GM10248 (cell line): ENCODE measurements around the gene SEMA3F.

Source experiments
- CTCF ChIA-PET: fragments of 300-600 bp; sonication (Branson Sonifier 250); formaldehyde crosslinking; extraction: SDS; loops from one replicate; lab custom pipeline; 2021; ENCODE audit warnings: antibody characterized with exemption; lab: Yijun Ruan, JAX
- POLR2A ChIA-PET: fragments of 350-650 bp; sonication (Branson Sonifier 250); formaldehyde crosslinking; extraction: SDS; loops from one replicate; lab custom pipeline; 2020; ENCODE audit warnings: antibody characterized with exemption; lab: Yijun Ruan, JAX
- DNase-seq: peaks from one replicate; pipeline ENCODE4 v3.0.0; 2012; ENCODE audit errors: extremely low spot score
- CTCF ChIP-seq: IDR thresholded peaks from 2 replicates; pipeline ENCODE4 v1.5.1; 2012; ENCODE audit warnings: mild to moderate bottlenecking, low read depth; ENCODE audit errors: extremely low read depth, missing control alignments, control extremely low read depth

SEMA3F gene

GRCh38 chr3:50150863-50151686 is 4.0 kb upstream of the SEMA3F start:
- TF ChIP-seq CTCF, result no peak
- ChIA-PET CTCF (interaction anchor here (0.8 to 1.2 kb wide), 2 partner anchors 8 to 29 kb away, joined by 3 to 4 read pairs; no protein-coding TSS in a partner anchor), POLR2A (no interaction called here)
- no peak for DNase-seq

GRCh38 chr3:50151728-50152127 is 3.4 kb upstream of the SEMA3F start:
- CTCF ChIA-PET, result interaction anchor here (0.8 to 1.2 kb wide), 2 partner anchors 8 to 29 kb away, joined by 3 to 4 read pairs; no protein-coding TSS in a partner anchor
- DNase-seq, result no peak
- POLR2A ChIA-PET, result interaction anchor here (0.7 kb wide), 1 partner anchor 368 kb away, joined by 3 read pairs; no protein-coding TSS in a partner anchor
- TF ChIP-seq CTCF, result no peak

- DNase-seq, result no peak
- TF ChIP-seq CTCF, result no peak
- CTCF ChIA-PET, result interaction anchor here (1.1 to 1.3 kb wide), 2 partner anchors 33 to 35 kb away, joined by 3 read pairs; no protein-coding TSS in a partner anchor
- POLR2A ChIA-PET, result no interaction called here
These were observed 1.2 kb upstream of the SEMA3F start for GRCh38 chr3:50153782-50154475.

- no peak for DNase-seq
- ChIA-PET CTCF (interaction anchor here (1.1 kb wide), 1 partner anchor 35 kb away, joined by 3 read pairs; no protein-coding TSS in a partner anchor), POLR2A (no interaction called here)
- peak; percentile 25 for TF ChIP-seq CTCF
These were observed 666 bp upstream of the SEMA3F start for GRCh38 chr3:50154476-50154839.

- POLR2A ChIA-PET, result no interaction called here
These were observed 361 bp downstream of the SEMA3F start for GRCh38 chr3:50155491-50155878.

More at GRCh38 chr3:50155491-50155878, 361 bp downstream of the SEMA3F start:
- TF ChIP-seq CTCF, result no peak
- CTCF ChIA-PET, result no interaction called here
- no peak for DNase-seq
